Mucosa of descending colon (tissue), 3 donors: ENCODE data around the gene RENBP. TPM values are rescaled to one million over a fixed set of nuclear protein-coding genes. Genes with fewer than 3 reads are reported as not detected.

Experiments
- ATAC-seq: fragments of 200-7000 bp; cut with Tn5 transposase; one replicate; pipeline ENCODE4 v1.9.1; 2020; ENCODE audit warnings: mild to moderate bottlenecking, moderate library complexity
- DNase-seq, 3 donors: peaks; one replicate each; pipeline ENCODE4 v3.0.0-alpha.2; 2020
- H3K36me3 ChIP-seq: fragments of 200-600 bp; one replicate; pipeline ENCODE4 v1.8.0; 2021; ENCODE audit warnings: low read depth, mild to moderate bottlenecking
- H3K4me1 ChIP-seq: fragments of 200-600 bp; one replicate; pipeline ENCODE4 v1.8.0; 2021; ENCODE audit warnings: low read depth, mild to moderate bottlenecking
- H3K4me3 ChIP-seq: fragments of 200-600 bp; one replicate; pipeline ENCODE4 v1.8.0; 2021; ENCODE audit warnings: mild to moderate bottlenecking
- H3K9me3 ChIP-seq: fragments of 200-600 bp; one replicate; pipeline ENCODE4 v1.8.0; 2021; ENCODE audit warnings: mild to moderate bottlenecking
- intact Hi-C, 2 donors: fragments of 100-400 bp; cut with DNase I in 1 of 2; cut with micrococcal nuclease in 1 of 2; formaldehyde crosslinking; loops; one replicate each; pipeline versions ENCODE4 v1.11.0 to v1.11.1; 2022; cut with DNase I, micrococcal nuclease
- total RNA-seq, 3 donors: library from RNA; stranded (reverse); fragmentation: NEBNext Ultra II Directional in 2 of 3; extraction: Animal tissue kit (Norgen Biotek cat#: 25700) in 2 of 3; gene quantifications; one replicate each; pipeline versions ENCODE4 v1.2.1 to v1.2.4, GENCODE V29; 2021 to 2023
- TF ChIP-seq, protein P1 (sequence below): fragments of 200-600 bp; IDR thresholded peaks from one replicate; pipeline ENCODE4 v1.8.0; 2022; ENCODE audit warnings: antibody characterized with exemption, mild to moderate bottlenecking
- donor health status: DM: no; HTN: no; CAD: no; lungs with moderate emphysema.
- donor health status: DM: no; HTN: no; CAD: no.
- donor health status: DM: no; HTN: yes; CAD: no.

RENBP gene
- total RNA-seq, 3 donors from 2014 or later, result 3.5 to 21.2 (median 10.2) TPM

DNA sequence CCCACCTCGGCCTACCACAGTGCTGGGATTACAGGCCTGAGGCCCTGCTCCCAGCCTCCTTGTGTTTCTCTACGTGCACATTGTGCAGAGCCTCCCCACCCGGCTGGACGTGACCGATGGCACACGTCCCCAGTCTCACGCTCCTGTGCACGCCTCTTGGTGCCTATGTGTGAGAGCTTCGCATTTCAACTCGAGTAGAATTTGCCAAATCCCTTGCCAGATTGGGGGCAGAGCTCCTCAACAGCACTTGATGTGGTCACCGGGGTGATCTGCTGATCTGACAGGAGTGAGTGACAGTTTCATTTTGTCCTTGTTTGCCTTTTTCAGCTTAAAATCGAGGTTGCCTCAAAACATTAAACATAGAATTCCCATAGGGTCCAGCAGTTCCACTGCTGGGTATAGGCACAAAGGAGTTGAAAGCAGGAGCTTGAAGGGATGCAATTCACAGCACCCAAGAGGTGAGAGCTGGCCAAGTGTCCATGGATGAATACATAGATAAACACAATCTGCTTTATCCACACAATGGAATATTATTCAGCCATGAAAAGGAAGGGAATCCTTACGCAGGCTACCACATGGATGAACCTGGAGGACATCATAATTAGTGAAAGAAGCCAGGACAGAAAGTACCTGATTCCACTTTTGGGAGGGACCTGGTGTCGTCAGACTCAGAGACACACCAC lies 45.7 kb upstream of the RENBP start:
- TF ChIP-seq, protein P1, sequence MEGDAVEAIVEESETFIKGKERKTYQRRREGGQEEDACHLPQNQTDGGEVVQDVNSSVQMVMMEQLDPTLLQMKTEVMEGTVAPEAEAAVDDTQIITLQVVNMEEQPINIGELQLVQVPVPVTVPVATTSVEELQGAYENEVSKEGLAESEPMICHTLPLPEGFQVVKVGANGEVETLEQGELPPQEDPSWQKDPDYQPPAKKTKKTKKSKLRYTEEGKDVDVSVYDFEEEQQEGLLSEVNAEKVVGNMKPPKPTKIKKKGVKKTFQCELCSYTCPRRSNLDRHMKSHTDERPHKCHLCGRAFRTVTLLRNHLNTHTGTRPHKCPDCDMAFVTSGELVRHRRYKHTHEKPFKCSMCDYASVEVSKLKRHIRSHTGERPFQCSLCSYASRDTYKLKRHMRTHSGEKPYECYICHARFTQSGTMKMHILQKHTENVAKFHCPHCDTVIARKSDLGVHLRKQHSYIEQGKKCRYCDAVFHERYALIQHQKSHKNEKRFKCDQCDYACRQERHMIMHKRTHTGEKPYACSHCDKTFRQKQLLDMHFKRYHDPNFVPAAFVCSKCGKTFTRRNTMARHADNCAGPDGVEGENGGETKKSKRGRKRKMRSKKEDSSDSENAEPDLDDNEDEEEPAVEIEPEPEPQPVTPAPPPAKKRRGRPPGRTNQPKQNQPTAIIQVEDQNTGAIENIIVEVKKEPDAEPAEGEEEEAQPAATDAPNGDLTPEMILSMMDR, result no peak
- Histone ChIP-seq H3K36me3 (no peaks in the 10 kb centered on the region), H3K9me3 (no peaks in the 10 kb centered on the region), H3K4me3 (no peak overlapping the region), H3K4me1 (peaks cover under 1% of the 10 kb centered on the region)
- intact Hi-C loops, result no loop called here
- ATAC-seq (no peak), DNase-seq (no peak)

DNA sequence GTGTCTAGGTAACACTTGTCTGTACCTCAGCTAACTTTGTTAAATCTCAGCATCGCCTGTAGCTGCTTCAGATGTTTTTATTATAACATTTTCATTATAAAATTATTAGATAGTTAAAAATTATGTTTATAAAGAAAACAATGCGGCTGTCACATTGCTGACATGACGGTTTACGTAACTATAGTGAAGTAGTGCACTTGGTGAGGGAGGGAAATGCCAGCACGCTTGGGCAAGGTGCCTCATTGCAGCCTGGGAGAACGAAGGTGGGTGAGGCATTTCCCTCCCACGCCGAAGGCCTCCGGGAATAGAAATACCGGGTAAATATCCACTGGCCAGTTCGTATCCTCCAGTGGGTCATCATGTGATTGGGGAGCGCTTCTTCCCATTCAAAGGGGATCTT lies 44.0 kb upstream of the RENBP start:
- intact Hi-C loops, result no loop called here
- TF ChIP-seq, protein P1, result no peak

DNA sequence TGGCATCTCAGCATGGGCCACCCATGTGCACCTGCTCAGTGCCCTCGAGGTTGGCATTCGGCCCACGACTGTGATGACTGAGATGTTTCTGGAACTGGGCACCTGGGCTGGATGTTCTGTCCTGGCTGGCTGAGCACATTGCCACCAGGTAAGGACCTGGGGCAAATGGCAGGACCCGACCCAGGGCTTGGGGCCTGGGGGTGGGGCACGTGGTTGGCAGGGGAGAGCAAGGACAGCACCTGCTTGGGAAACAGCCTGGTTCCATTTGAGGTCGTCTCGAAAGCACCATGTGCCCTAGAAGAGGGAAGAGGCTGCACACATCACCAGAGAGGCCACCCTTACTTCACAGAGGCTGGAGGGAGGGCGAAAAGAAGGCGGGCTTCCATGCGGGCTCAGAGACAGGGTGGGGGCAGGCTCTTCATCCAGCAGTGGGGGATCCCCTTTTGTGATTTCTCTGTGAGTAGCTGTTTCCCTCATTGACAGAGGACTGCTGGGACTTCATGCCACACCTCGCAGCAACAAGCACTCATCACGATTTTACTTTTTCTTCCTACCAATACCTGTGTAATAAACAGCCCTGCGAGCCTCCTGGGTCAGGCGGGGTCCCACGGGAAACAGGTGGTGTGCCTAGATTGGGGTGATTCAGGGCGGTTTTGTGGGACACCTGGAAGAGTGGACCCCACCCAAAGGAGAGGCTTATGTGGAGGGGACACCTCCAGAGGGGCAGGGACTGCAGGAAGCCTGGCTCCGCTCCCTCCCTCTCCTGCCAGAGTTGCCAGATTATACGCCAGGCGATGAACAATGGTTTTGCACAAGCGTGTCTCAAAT lies 40.1 kb upstream of the RENBP start:
- H3K9me3 ChIP-seq, result no peaks in the 10 kb centered on the region
- H3K4me3 ChIP-seq, result no peak overlapping the region
- H3K4me1 ChIP-seq, result peaks cover 4% of the 10 kb centered on the region
- no peaks in the 10 kb centered on the region for H3K36me3 ChIP-seq
- TF ChIP-seq, protein P1, result no peak
- intact Hi-C loops, result no loop called here
- DNase-seq (peak in 2 of 3 donors; percentile 14 to 33), ATAC-seq (peak; percentile 7)

More for the DNA sequence above, 44.0 kb upstream of the RENBP start:
- Histone ChIP-seq H3K9me3 (no peaks in the 10 kb centered on the region), H3K4me3 (no peak overlapping the region), H3K4me1 (peaks cover 4% of the 10 kb centered on the region), H3K36me3 (no peaks in the 10 kb centered on the region)
- ATAC-seq (no peak), DNase-seq (no peak)

DNA sequence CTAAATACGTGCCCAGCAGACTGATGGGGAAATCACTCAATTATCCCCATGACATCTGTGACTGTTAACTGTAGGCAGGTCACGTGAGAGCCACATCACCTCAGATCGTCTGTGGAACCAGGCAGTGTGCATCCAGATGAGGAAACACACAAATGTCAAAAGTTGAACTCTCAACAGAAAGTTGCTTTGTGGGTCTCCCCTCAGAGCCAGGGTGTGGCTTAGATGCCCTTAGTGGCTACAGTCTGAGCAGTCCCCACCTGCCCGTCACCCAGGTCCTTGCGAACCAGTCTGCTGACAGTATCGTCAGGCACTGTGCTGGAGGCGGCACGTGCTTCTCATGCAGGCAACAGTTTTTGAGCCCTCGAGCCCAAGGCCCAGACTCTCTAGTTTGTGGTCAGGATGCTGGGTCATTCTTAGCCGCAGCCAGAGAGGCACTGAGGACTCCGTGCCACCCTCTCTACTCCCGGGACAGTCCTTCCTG lies 38.9 kb upstream of the RENBP start:
- no peak for ATAC-seq
- TF ChIP-seq, protein P1, result no peak
- Histone ChIP-seq H3K4me1 (peaks cover 4% of the 10 kb centered on the region), H3K4me3 (no peak overlapping the region), H3K36me3 (no peaks in the 10 kb centered on the region), H3K9me3 (no peaks in the 10 kb centered on the region)
- DNase-seq, result no peak
- intact Hi-C loops, result no loop called here

DNA sequence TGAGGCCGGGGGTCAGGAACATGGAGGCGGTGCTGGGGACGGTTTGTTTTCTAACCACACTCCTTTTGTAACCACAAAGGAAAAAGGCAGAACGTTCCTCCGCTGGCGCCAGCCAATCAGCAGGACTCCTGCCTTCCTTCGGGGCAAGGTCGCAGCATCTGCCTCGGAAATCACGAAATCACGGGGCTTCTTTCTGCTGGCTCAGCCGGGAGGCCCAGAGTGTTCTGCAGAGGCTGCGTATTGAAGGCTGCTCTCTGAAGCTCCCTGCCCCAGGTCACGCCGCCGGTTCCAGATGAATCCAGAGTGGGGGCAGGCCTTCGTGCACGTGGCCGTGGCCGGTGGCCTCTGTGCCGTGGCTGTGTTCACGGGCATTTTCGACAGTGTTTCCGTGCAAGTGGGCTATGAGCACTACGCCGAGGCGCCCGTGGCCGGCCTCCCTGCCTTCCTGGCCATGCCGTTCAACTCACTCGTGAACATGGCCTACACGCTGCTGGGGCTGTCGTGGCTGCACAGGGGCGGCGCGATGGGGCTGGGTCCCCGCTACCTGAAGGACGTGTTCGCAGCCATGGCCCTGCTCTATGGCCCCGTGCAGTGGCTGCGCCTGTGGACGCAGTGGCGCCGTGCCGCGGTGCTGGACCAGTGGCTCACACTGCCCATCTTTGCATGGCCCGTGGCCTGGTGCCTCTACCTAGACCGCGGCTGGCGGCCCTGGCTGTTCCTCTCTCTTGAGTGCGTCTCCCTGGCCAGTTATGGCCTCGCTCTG lies 37.5 kb upstream of the RENBP start:
- Histone ChIP-seq H3K4me3 (no peak overlapping the region), H3K36me3 (no peaks in the 10 kb centered on the region), H3K9me3 (no peaks in the 10 kb centered on the region), H3K4me1 (peaks cover 4% of the 10 kb centered on the region)
- intact Hi-C loops, result no loop called here
- peak; percentile 27 to 80 (median 51) for DNase-seq
- ATAC-seq, result peak; percentile 19
- TF ChIP-seq, protein P1, result no peak
